PC-3 (cell line): Measurements from ENCODE around the gene C1orf105.

Experiments
- CTCF ChIP-seq: fragments of 300-600 bp; sonication (generic); conservative IDR thresholded peaks from 2 replicates; pipeline ENCODE4 v1.5.1; 2017; ENCODE audit warnings: antibody characterized with exemption, low read depth, mild to moderate bottlenecking, low read length
- EZH2 ChIP-seq: fragments of 300-600 bp; sonication (generic); IDR thresholded peaks from one replicate; pipeline ENCODE4 v1.6.1; 2017; ENCODE audit warnings: antibody characterized with exemption, mild to moderate bottlenecking, low read length; ENCODE audit not compliant: unreplicated experiment

GRCh38 chr1:172399756-172400721, 20.4 kb upstream of the C1orf105 start:
- TF ChIP-seq CTCF (no peak; the same call in 1 of the 2 replicates), EZH2 (no peak)
